GM20431 (cell line): ENCODE measurements around the gene RUFY3.
"Not testable (repeated sequence)": the region's sequence is repeated elsewhere in the genome, so short reads cannot be mapped to it uniquely, and the experiment has no call there.

ENCODE experiments used
- in situ Hi-C: fragments of 300-500 bp; cut with MseI, MboI; formaldehyde crosslinking; loops from one replicate; pipeline ENCODE4 v1.15.0; 2020; ENCODE audit warnings: low sequenced_read_pairs; ENCODE audit not compliant: unreplicated experiment

The RUFY3 gene

GRCh38 chr4:70734168-70734954 lies 12.6 kb downstream of the RUFY3 start:
- in situ Hi-C loops = no loop called here

GRCh38 chr4:70734971-70735370 lies 13.2 kb downstream of the RUFY3 start:
- in situ Hi-C loops = no loop called here

DNA sequence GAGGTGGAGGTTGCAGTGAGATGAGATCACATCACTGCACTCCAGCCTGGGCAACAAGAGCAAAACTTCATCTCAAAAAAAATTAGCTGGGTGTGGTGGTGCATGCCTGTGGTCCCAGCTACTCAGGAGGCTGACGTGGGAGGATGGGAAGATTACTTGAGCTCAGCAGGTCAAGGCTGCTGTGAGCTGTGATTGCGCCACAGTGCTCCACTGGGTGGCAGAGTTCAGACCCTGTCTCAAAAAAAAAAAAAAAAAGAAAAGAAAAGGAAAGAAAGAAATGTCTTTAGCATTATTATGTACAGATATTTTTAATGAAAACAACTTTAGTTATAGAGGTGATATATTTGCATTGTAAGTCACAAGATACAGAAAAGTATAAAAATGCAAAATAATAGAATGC lies 14.2 kb downstream of the RUFY3 start:
- in situ Hi-C loops = not testable (repeated sequence)

GRCh38 chr4:70737006-70737405 lies 15.2 kb downstream of the RUFY3 start:
- in situ Hi-C loops = no loop called here

- in situ Hi-C loops = no loop called here
Observed at GRCh38 chr4:70737409-70737808, 15.6 kb downstream of the RUFY3 start.

DNA sequence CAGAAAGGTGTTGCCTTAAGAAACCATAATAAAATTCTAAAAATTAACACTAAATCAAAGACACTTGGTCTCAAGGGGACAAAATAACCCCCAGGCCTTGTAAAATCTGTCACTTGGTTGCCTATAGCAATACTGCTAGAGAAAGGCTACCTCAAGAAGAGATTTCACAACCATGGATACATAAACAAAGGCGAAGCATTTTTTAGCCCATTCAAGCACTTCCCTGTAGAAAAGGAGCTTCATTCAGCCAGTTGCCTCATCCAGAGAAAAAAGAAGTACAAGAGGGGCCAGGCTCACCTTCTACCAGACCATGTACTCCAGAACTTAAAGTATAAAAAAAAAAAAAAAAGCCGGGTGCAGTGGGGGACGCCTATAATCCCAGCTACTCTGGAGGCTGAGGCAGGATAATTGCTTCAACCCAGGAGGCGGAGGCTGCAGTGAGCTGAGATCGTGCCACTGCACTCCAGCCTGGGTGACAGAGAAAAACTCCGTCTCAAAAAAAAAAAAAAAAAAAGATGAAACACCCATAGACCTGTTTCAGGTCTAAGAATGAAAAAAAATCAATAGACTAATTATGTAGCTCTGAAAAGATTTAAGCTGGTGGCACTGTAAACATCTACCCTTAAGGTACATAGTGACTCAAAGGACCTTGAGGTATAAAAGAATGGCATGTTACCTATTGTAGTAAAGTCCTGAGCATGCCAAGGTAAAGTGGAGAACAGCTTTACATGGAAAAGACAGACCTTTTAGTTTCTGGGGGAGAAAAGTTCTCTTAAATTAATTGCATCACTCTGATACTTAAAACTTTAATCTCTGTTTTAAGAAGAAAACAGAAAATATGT lies 18.0 kb downstream of the RUFY3 start:
- in situ Hi-C loops = no loop called here

DNA sequence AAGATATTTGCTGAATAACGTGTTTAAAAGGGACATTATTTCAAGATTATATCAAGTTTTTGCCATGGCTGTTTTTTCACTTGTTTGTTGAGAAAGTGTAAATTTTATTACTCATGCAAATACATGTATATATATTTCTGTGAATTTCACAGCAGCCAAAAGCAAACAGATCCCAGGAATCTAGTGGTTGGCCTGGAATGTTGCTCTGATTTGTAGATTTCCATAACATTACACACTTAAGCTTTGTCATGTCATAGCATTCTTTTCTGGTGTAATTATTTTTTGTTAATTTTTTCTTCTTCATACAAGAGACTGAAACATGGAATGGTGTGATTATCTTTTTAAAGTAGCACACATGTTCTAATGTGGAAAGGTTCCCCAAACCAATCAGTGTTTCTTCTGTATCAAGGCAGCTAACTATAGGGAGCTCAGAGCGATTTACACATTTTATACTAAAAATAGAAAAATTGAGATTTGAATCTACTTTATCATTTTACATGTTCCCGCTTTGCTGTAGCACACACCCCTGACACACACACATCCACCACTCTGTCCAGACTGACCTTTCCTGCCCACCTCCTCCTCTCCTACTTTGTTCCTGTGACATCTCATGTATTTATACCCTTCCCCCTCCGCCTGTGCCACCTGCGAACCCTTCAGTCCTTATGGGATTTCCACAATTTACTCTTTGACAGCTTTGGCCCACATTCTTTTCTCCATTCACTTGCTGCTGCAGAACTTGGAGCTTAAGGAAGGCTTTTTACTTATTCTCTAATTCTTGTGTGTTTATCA lies 20.3 kb downstream of the RUFY3 start:
- in situ Hi-C loops = no loop called here

DNA sequence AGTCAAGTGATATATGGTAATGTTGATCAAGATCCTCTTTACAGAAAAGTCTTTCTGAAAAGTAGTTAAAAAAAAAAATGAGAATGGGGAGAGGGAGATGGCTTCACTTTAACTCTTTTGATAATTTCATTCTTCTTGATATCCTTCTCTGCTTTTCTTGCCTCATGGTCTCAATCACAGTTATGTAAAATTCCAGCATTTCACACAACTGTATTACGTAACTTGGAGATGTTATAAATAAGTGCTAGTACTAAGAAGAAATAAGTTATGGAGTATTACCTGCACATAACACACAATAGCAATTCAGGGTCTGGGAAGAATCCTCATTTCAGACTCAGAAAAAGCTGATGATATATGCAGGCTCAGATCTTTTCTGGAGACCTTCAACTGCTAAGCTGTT lies 22.0 kb downstream of the RUFY3 start:
- in situ Hi-C loops = no loop called here

DNA sequence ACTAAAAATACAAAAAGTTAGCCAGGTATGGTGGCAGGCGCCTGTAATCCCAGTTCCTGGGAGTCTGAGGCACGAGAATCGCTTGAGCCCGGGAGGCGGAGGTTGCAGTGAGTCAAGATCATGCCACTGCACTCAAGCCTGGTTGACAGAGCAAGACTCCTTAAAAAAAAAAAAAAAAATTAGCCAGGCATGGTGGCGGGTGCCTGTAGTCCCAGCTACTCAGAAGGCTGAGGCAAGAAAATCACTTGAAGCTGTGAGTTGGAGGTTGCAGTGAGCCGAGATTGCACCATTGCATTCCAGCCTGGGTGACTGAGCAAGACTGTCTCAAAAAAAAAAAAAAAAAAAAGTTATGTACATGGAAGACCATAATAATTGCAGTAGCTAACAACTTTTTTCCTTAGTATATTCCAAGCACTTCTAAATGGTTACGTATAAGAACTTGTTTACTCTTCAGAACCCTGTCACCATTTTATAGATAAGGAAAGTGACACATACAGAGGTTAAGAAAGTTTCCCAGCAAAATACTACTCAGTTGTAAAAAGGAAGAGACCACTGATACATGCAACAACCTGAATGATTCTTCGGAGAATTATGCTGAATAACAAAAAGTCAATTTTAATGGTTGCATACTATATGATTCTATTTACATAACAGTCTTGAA lies 24.5 kb downstream of the RUFY3 start:
- in situ Hi-C loops = no loop called here

DNA sequence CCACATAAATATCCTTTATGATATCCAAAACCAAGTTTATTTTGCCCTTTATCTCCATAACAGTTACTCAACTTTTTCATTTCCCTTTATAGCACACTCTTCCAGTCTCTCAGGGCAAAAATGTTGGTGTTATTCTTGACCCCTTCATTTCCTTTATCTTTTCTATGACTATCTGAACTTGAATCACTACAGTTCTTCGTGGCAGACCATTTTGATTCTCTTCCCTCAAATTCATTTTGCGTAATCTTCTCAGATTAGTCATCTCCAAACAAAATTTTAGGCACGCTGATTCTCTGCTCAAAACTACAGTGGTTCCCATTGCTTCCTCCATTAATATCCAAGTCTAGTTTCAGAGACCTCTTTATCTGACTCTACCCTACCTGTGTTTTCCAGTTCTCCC lies 26.1 kb downstream of the RUFY3 start:
- in situ Hi-C loops = no loop called here

DNA sequence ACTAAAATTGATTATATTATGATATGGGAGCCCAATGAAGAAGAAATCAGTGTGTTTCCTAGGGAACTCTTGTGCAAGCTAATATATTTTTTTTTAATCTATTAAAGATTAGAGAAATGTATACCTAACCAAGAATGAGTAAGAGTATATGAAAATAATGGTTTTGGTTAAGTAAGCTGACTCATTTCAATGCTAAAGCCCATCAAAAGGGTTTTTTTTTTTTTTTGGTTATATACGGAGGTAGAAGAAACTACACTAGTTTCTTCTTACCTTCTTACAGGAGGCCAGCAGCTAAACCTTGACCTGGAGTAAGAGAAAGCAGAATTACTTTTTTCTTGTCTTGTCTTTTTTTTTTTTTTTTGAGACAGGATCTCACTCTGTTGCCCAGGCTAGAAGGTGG lies 27.5 kb downstream of the RUFY3 start:
- in situ Hi-C loops = no loop called here

DNA sequence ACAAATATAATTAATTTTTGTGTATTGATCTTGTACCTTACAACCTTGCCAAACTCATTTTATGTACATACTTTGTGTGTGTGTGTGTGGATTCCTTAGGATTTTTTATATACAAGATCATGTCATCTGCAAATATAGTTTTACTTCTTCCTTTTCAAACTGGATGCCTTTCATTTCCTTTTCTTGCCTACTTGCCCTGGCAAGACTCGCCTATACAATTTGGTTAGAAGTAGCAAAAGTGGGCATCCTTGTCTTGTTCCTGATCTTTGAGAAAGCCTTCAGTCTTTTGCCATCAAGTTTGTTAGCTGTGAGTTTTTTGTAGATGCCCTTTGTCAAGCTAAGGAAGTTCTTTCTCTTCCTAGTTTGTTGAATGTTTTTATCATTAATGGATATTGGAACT lies 30.5 kb downstream of the RUFY3 start:
- in situ Hi-C loops = no loop called here

GRCh38 chr4:70753630-70754029 lies 31.9 kb downstream of the RUFY3 start:
- in situ Hi-C loops = no loop called here

DNA sequence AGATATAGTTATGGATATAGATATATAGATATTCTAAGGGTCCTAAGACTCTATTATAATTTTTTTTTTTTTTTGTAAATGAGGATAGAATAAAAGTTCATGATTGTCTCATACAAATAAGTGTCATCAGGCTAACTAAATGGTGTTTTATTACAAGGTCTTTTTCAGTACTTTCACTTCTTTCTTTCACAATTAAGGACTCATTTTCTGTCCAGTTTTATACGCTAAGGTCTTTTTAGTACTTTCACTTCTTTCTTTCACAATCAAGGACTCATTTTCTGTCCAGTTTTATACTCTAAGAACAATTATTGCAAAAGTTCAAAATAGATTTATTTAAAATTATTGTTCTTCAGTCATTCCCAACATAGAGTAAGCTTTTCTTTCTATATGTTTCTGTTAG lies 32.7 kb downstream of the RUFY3 start:
- in situ Hi-C loops = no loop called here

DNA sequence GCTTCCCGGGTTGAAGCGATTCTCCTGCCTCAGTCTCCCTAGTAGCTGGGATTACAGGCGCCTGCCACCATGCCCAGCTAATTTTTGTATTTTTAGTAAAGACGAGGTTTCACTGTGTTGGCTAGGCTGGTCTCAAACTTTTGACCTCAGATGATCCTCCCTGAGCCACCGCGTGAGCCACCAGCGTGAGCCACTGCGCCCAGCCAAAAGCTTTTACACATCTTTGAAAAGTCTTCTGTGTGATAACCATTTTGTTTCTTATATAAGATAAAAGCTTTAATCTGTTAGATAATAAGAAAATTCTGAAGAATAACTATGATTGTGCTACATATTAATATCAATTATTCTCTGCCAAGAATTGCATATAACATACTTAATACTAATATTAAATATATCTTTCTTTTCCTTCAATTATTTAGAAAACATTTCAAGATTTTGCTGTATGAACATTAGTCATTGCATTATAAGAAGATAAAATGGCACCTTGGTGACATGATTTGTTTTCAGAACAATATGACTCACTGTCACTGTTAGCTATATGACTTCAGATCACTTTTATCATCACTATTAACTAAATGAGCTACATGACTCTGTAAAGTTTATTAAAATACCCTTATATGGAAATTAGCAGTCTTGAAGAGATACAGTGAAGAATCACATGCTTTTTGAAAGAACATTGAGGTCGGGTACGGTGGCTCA lies 33.4 kb downstream of the RUFY3 start:
- in situ Hi-C loops = no loop called here

- in situ Hi-C loops = no loop called here
Observed at GRCh38 chr4:70759126-70759525, 37.4 kb downstream of the RUFY3 start.

DNA sequence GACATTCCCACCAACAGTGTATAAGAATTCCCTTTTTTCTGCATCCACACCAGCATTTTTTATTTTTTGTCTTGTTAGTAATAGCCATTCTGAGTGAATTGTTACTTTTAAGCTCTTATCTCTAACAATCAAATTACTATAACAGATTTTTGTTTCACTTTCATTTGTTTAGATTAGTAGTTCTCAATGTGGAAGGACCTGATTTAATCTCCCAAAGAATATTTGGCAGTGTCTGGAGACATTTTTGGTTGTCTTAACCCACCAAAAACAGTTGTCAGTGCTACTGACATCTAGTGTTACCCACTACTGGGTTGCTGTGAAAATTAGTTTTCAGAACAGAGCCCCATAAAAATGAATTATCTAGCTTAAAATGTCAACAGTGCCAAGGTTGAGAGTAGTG lies 37.9 kb downstream of the RUFY3 start:
- in situ Hi-C loops = no loop called here

GRCh38 chr4:70760662-70761061 lies 38.9 kb downstream of the RUFY3 start:
- in situ Hi-C loops = no loop called here

DNA sequence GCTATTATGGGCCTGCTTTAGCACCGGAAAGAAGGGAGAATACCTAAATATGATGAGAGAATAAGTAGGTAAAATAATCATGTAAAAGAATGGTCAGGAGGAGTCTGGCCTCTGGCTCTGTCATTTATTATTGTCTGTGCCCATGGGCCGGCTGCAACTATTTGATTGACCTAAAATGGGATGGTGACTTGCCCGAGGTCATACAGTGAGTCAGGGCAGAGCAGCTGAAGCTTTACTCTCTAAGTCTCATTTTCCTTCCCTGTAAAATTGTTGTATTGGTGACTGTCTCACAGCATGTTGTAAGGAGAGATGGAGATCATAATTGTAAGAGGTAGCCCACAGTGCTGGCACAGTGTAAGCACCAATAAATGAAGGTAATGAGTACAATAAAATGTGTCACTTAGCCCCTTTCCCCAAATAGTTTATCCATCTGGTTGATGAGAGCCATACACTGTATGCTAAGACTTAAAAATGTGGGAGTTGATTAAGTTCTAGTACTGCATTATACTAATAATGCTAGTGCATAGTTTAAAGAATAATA lies 39.6 kb downstream of the RUFY3 start:
- in situ Hi-C loops = no loop called here
